ENCODE measurements around the gene PIK3AP1.
"Not testable (repeated sequence)": the region's sequence is repeated elsewhere in the genome, so short reads cannot be mapped to it uniquely, and the experiment has no call there.

Gene PIK3AP1

DNA sequence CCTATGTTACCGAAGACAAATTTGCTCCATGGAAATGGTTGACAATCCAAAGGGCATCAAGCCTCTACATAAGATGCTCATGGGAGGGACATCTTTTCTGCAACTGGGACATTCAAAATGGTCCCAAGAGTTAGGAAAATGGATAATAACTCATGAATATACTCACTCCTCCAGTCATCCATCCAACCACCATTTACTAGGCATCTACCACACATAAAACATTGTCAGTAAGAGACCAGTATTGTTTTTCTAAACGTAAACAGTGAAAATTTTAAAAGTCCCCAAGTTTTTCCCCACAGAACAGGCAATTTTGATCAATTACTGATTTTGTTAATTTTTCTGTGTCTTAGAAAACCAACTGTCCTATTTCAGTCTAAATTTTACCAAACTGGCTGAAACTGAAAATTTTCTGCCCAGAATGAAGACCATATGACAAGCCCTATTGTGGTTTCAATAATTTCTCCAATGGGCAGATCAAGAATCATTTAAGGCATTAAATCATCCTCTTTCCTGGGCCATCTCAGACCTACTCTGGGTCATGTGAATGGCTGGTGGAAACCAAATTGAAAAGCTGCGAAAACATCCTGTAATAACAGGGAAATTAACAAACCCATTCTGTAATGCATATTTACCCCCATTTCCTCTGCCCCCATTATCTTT is 24.2 kb downstream of the PIK3AP1 start:
- DNase-seq: no peak

DNA sequence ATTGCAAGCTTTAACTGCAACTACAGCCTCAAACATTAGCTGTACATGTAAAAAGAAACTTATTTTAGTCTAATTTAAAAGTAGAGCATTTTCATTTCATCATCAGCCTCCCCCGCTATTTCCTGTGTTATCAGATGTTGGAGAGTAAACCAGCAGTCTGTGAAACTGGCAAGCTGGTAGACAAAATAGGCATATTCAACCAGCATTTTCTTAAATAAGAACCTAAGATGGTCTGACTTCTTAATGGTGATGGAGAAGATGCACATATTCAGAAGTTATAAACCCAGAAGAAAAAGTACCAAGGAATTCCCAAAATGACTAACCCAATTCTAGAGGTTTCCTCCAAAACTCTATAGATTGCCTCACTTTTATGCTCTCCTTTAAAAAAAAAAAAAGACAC is 24.9 kb downstream of the PIK3AP1 start:
- no peak for DNase-seq

DNA sequence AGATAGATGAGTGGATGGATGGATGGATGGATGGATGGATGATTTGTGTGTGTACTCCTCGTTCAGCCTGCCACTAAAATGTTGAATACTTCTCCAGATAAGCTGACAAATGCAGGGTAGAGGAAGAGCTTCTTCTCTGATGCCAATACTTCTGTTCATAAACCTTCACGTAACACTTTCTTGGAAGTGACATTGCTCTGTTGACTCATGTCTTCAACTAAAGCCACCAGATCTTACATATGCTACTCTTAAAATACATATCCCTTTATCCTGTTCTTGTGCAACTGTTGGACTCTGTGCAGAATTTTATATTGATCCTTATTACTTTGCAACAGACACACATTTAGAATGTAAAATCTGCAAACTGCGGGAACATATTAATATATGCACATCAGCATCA is 26.9 kb downstream of the PIK3AP1 start:
- DNase-seq: no peak

DNA sequence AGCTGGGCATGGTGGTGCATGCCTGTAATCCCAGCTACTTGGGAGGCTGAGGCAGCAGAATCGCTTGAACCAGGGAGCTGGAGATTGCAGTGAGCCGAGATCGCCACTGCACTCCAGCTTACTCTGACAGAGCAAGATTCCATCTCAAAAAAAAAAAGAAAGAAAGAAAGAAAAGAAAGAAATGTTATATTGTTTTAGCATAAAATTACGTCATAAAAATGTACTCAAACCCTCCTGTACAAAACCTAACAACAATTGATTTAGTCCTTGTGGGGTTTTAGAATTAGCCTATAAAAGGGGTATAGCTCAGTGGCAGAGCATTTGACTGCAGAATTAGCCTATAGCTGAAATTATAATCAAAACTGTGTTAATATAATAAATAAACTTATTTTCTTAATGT is 27.9 kb downstream of the PIK3AP1 start:
- no peak for DNase-seq

DNA sequence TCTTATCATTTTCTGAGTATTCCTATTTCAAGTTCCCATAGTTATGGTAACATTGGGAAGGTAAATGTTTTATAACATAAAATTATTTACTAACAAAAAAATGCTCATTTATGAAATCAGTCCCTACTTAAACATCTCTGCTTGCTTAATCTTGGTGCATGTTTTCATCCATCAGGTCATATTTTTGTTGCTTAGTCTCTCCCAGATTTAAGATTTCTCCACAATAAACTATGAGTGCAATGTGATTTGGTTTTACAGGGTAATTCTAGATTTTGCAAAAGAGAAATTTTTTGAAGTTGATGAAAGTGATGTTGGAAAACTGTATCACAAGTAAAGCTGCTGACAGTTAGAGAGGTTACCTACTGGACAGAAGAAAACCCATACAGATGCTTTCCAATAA is 28.6 kb downstream of the PIK3AP1 start:
- DNase-seq: no peak

DNA sequence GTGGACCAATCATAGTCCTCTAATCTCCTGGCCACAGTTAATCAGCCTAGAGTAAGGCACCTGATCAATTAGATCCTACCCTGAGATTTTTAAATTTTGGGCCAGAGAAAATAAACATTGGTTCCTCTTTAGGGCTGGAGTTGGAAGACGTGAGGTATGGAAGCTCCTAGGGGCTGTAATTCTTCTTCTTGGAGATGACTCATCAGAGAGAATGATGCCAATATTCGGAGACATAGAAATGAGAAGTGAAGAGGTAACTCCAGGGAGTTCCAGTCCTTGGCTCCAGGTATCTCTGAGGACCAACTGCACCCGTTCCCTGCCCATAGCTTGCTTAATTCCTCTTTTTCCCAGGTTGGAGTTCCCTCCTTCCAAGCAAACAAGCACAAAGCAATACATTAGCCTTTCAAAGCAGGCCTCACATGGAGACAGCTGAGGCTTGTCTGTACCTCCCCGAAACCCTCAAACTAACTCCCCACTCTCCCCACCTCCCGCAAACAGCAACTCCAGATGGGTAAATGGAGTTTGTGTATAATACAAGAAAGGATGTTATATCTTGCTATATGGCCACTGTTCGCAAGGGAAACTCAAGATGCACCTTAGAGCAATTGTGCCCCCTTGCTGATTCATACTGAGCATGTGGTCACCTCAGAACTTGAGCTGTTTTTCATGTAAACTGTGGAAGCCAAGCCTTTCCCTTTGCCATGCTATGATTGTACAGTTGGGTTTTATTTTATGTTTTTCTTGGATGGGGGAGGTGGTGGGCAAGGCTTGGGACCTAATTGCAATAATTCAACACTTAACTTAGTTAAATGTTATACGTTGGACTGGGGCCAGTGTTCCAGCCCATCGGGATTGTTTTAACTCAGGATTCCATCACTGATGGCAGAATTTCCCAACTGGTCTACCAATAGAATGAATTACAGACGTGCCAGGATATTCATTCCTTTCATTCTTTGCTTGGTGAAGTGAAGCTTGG is 29.3 kb downstream of the PIK3AP1 start:
- no peak for DNase-seq

DNA sequence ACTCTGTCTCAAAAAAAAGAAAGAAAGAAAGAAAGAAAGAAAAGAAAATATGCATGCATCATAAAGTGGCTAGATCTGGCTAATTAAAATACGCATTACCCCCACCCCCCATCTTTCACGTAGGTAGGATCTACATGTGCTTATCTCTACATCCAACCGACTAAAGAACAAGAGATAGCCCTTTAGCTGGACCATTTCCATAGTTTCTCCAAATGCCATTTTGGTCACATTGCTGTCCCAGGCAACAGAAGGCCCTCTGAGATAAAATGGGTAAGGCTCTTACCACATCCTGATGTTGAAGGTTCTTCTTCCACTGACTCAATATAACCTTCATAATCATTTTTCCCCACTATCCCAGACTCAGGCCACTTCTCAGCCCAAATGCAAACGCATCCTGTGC is 31.5 kb downstream of the PIK3AP1 start:
- no peak for DNase-seq

DNA sequence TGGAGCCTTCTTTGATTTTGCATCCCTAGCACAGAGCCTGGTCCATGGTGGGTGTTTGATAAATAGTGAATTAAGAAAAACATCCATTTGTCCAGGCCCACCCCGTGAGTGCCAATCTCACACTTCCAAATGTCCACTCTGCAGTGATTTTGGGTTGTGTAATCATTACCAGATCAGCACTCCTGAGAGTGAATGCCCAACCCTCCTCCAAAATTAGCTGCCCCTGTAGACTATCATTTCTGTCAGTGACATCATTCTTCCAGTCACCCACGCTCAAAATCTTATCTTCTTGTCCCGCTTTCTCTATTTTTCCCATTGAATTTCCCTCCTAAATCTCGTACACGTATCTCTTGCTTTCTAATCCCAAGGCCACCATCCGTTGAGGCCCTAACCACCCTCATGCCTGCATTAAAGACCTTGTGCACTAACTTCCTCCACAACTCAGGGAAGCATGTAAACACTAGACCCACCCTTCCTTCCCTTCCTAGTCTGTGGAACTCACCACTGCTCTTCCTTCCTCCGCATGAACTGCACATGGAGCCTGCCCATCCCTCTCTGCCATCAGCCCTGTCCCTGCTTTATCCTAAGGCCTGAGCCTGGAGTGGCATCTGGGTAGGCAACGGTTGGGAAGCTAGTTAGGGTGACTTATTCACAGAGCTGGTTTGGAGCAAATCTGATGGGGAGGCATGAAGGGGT is 32.8 kb downstream of the PIK3AP1 start:
- DNase-seq: no peak

DNA sequence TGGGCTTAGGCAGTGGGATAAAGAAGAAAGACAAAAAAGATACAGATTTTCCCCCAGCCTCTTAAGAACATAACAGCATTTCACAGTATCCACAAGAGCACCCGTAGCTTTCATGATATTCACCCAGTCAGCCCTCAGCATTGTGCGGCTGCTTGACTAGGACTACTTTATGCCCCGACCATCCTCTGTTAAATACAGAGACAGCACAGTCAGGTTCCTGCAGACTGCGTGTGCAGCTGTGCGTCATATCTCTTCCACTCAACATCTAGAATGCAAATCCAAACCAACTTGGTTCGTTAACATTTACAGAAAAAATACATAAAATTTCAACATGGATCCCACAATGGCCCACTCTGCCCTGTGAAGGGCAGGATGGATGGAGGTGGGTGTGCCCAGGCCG is 33.8 kb downstream of the PIK3AP1 start:
- DNase-seq: no peak

DNA sequence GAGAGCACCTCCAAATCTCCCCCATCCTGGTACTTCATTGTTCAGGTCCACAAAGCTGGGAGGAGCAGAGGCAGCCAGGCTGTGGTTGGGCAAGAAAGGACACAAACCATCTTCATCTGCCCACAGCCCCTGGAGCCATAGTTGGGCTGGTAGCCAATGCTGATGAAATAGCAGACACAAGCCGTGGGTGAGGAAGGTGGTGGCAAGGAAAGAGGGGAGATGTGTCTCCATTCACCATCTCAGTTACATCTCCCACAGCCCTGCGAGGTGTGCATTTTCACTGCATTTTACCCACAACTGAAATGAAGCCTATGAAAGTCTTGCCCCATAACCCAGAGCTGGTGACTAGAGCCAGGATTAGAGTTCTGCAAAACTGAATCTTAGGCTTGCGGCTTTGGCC is 35.0 kb downstream of the PIK3AP1 start:
- no peak for DNase-seq

DNA sequence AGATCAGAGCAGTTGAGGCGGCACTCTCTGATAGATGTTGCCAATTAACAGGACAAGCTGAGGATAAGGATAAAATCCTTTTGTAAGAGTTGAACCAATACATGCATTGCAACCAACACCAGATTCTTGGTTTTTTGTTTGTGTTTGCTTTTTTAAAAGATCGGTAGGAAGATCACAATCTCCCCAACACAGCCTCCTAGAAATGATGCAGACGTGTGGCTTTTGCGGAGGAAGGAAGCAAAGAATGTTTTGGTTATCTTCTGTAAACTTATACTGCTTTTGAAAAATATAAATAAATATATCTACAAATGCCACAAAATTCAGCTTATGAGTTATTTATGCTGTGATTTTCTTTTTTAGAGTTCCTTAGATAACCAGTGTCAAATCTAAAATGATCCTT is 35.5 kb downstream of the PIK3AP1 start:
- no peak for DNase-seq

DNA sequence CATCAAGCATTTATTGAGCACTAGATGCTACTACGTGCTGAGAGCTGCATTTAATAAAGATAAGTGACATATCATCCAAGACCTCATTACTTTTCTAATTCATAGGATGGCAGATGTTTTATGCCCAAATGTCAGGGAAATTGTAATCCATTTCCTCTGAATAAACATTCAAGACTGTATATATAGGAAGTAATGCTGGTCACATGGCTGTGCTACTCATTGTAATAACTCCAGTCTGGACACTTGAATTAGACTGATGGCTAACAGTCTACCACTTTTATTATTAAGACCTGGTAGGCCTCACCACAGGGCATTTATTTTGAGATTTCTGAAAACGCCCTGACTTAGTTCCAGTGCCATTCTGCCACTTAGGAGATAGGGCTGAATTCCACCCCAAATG is 36.6 kb downstream of the PIK3AP1 start:
- DNase-seq: no peak

DNA sequence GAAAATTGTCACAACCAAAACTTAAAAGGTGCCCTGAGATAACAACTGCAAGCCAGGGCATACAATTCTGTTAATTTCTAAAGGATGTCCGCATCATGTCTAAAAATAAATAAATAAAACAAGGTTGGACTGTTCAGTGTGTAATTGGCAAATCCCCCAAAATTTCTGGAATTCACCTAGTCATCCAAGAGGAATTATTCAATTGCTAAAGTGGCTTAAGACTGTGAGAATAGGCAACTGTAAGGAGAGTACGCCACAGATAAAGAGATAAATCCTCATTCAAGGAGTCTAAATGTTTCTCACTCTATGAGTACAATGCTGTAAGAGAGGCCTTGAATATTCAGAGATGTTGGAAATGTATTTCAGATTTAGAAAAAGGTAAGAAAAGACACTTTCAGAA is 37.2 kb downstream of the PIK3AP1 start:
- DNase-seq: no peak

DNA sequence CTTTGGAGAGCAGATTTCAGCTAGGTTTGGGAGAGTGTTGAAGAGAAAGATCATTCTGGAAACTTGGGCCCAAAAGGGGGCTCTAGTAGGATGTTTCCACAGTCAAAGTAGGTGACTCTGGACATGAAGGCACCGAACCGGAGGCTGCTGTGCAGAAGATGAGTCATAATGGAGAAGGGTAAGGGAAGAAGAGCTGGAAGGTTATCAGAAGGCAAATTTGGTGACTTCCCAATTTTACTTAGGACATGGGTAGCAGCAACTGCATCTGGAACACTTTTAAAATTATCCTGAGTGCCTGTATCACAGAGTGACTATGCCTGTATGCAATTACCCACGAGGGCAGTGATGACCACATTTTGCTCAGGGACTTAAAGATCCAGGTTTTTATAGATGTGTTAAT is 38.8 kb downstream of the PIK3AP1 start:
- no peak for DNase-seq

DNA sequence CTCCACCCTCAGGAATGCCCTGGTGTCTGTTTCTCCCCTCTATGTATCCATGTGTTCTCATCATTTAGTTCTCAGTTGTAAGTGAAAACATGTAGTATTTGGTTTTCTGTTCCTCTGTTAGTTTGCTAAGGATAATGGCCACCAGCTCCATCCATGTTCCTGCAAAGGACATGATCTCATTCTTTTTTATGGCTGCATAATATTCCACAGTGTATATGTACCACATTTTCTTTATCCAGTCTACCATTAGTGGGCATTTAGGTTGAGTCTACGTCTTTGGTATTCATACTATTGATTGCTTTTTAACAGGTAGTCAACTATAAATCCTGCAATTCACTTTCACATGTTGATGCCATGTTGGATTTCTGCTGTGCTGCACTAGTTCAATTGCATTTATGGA is 39.9 kb downstream of the PIK3AP1 start:
- not testable (repeated sequence) for DNase-seq

DNA sequence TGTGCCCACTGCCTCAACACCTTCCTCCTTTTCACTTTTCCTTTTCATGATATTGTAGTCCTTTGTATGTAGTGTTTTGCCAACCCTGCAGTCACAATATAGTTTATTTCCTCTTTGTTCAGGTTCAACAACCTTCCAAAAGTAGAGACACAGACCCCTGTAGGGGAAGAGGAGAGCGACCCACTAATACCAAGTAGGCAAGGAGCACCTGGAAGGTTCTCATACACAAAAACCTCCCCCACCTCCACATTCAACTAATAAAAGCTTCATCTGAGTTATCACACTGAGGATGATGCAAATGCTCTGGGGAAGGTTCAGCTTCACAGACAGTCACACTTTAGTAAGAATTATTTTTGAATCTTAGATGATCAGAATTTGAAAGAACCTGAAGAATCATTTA is 41.6 kb downstream of the PIK3AP1 start:
- DNase-seq: no peak

DNA sequence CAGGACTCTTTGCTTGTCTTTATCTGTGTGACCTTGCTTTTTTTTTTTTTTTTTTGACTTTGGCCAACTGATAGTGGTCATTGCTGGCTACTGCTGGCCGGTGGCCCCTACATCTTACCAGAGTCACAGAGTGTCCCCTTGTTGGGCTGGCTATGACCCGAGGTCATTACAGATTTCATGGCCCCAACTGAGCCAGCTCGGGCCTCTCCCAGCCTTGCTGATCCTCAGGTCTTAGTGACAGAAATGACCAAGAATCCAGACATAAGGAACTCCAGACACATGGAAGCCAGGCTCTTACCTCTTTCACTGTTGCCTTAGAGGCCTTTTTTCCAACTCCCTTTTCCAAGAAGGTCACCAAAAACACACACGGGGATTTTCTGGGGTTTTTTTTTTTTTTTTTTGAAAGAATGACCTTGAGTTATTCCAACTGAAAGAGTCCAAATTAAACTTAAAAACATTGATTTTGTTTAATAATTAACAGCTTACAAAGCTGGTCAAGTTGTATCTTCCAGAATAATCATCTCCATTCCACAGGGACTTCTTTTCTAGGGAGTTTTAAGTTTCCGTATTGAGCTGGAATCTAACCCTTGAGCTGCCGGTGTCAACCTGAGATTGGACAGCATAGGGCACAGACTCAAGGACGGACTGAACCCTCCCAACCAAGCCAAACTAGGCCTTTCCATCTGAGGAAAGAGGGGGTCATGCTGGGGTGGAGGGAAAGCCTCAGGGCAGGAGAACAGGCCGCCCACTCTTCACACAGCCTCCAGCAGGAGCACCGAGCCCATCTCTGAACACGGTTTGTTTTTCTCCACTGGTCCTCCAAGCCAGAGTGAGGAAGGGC is 43.8 kb downstream of the PIK3AP1 start:
- no peak for DNase-seq

DNA sequence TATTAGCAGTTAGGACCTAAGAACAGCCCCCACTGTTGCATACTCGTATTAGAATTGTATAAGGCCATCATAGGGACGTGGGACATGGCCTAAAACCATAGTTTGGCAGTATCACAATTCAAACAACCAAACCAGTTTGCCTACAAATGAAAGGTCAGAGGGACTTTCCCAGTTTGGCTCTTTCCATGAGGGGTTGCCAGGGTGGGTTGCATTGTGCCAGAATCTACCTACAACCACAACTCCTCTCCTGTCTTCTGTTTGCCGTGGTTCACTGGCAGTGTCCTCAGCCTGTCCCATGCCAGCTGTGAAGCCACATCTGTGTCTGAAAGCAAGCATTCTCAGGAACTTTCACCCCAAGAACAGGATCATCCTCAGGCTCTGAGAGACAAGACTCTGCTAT is 44.5 kb downstream of the PIK3AP1 start:
- DNase-seq: no peak

DNA sequence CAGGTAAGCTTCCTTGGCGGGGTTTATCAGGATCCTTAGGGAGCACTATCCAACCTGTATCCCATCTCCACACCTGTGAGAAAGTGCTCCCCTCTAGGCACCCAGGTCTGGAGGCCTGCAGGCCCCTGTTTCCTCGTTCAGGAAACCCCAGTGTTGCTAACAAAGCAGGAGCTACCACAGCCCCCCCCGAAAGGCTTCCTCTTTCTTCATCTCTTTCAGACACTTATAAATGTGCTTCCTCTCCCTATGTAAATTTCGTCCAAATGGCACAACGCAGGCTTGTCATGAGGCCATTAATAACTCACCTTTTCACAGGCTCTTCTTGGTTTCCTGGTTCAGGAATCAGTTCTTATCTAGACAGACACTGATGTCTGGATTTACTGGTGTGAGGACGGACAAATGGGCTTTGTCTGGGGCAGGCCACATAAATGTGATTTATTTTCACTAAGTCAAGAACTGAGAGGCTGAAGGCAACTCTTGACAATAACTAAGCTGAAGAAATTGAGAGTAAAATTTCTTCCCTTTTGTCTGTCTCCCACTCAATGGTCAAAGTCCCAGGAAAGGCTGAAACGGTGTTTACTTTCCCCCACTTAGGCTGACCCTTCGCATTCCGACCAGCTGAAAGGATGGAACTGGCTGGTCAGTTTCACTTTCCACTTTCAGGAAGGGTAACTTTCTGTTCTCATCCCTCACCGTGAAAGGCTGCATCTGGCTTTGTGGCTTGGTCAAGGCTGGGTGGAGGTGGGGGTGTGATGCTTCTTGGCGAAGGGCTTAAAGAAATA is 46.8 kb downstream of the PIK3AP1 start:
- peak; percentile 46 for DNase-seq

DNA sequence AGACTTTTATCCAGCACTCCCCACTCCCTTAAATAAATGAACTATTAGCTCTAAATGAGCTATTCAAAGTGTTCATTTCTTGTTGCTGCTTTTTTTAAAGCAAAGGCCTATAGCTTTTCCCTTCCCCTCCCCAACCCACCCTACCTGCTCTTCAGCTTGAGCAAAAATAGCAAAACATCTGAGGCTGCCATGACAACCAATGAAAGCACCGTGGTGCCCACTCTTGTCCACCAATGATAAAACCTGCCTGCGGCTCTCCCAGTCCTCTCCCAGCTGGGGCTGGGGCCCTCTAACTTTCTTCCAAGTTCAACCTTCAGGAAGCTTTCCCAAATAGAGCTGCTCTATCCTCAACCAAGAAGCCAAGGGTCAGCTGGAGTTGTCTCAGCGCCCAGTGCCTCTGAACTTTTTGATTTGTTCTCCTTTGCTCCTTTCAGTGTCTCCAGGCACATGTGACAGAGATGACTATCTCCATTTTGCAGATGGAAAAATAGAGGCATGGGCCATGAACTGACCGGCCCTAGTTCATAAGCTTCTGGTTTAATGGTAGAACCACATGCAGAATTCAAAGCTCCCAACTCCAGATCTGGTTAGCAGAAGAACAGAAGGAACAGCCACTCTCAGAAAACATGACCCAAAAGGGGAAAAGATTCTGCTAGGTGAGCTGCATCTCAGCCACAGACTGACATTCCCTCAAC is 47.7 kb downstream of the PIK3AP1 start:
- DNase-seq: no peak

DNA sequence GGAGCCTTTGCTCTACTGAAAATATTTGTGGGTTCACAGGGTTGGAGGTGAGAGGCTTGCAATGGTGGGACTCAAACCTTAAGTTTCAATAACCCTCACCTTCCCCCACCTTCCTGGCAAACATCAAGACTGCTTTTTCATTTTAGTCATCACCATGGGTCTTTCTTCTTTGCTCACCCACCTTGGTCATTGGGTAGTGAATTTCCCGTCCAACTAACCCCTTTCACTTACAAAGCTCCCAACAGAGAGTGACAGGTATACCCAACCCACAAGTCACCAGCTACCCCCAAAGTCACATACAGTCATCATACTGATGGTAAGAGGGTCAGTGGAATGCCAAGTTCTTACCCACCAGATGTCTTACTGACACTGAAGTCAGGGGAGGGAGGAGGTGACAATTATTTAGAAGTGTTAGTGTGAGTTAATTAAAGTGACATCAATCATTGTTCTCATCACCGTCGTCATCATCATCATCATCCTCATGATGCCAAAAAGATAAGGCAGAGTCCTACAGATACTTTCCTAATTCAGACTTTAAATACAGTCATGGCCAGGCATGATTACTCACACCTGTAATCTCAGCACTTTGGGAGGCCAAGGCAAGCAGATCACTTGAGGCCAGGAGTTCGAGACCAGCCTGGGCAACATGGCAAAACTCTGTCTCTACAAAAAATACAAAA is 49.0 kb downstream of the PIK3AP1 start:
- DNase-seq: peak; percentile 55
